Glomerular visceral epithelial cell (primary cell): ENCODE measurements around the gene PRDX2.

Source experiments
- DNase-seq: peaks from one replicate; pipeline ENCODE4 v3.0.0-alpha.2; 2016; ENCODE audit errors: extremely low spot score

PRDX2 gene

GRCh38 chr19:12792051-12792852 is 9.3 kb downstream of the PRDX2 start:
- peak; percentile 71 for DNase-seq

DNA sequence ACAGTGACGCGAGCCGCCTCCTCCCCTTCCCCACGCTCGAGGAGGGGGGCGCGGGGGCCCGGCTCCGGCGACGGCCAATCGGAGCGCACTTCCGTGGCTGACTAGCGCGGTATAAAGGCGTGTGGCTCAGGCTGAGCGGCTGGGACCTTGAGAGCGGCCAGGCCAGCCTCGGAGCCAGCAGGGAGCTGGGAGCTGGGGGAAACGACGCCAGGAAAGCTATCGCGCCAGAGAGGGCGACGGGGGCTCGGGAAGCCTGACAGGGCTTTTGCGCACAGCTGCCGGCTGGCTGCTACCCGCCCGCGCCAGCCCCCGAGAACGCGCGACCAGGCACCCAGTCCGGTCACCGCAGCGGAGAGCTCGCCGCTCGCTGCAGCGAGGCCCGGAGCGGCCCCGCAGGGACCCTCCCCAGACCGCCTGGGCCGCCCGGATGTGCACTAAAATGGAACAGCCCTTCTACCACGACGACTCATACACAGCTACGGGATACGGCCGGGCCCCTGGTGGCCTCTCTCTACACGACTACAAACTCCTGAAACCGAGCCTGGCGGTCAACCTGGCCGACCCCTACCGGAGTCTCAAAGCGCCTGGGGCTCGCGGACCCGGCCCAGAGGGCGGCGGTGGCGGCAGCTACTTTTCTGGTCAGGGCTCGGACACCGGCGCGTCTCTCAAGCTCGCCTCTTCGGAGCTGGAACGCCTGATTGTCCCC is 10.1 kb downstream of the PRDX2 start, which contains the start of gene JUNB:
Gene JUNB (plus strand): TSS at position 142 of the 706 bp plus-strand sequence. CDS start 286 bp downstream, at position 428.
- peak; percentile 98 for DNase-seq

- no peak for DNase-seq
Observed at GRCh38 chr19:12790628-12791344, 10.8 kb downstream of the PRDX2 start.

GRCh38 chr19:12789904-12790619 is 11.5 kb downstream of the PRDX2 start:
- peak; percentile 98 for DNase-seq

GRCh38 chr19:12789098-12789903 is 12.3 kb downstream of the PRDX2 start:
- DNase-seq = peak; percentile 46

DNA sequence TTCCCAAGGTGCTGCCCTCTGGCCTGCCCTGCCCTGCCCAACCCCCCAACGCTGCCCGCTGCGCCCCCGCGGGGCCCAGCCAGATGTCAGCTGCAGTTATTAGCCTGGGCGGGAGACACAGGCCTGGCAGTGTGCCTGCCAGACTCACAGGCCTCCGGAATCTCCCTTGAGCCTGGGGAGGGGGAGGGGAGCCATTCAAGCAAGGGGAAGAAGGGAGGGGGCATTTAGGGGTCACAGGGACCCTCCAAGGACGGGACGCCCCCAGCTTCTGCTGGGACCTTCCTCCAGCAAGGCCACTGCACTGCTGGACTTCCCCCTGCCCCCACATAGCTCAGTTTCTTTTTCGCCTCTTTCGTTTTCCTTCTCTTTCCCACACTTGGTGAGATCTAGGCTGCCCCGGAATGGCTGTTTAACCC is 12.9 kb downstream of the PRDX2 start:
- DNase-seq = peak; percentile 89

DNA sequence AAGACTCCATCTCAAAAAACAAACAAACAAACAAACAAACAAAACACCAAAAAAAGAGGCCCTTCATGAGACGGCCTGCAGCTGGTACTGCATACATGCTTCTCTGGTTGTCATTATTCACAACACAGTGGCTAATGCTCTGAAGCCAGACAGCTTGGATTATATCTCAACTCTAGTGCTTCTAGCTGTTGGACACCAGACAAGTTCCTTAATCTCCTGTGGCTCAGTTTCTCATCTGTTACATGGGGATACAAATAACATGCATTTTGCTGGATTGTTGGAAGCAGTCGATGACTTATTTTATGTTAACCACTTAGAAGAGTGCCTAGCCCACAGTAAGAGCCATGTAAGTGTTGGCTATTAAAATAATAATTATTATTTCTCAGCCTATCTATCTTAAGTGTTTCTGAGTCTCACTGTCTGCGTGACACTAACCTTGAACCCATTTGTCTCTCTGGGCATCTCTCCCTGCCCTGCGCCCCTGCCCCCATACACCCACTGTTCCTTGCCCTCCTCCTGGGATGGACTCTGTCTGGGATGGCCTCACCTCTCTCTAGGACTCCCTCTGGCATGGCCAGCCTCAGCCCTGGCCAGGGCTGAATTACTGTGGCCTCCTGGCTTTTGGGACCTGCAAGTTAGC is 13.4 kb downstream of the PRDX2 start:
- no peak for DNase-seq

GRCh38 chr19:12787458-12787857 is 14.1 kb downstream of the PRDX2 start:
- DNase-seq = no peak

DNA sequence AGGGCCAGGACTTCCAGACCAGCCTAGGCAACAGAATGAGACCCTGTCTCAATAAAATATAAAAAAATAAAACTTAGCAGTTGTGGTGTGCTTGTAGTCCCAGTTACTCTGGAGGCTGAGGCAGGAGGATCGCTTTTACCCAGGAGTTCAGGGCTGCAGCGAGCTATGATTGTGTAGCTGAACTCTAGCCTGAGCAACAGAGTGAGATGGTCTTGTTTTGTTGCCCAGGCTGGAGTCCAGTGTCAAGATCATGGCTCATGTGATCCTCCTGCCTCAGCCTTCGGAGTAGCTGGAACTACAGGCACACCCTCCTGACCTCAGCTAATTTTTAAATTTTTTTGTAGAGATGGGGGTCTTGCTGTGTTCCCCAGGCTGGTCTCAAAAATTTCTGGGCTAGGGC is 14.6 kb downstream of the PRDX2 start:
- no peak for DNase-seq

GRCh38 chr19:12786141-12786870 is 15.3 kb downstream of the PRDX2 start:
- DNase-seq = peak; percentile 28

- DNase-seq = no peak
Observed at GRCh38 chr19:12785431-12786031, 16.1 kb downstream of the PRDX2 start.

- no peak for DNase-seq
Observed at GRCh38 chr19:12784871-12785430, 16.6 kb downstream of the PRDX2 start.

GRCh38 chr19:12784394-12784870 is 17.2 kb downstream of the PRDX2 start:
- peak; percentile 21 for DNase-seq

GRCh38 chr19:12783849-12784393 is 17.7 kb downstream of the PRDX2 start:
- DNase-seq = peak; percentile 70

- DNase-seq = peak; percentile 38
Observed at GRCh38 chr19:12783291-12783848, 18.2 kb downstream of the PRDX2 start.

DNA sequence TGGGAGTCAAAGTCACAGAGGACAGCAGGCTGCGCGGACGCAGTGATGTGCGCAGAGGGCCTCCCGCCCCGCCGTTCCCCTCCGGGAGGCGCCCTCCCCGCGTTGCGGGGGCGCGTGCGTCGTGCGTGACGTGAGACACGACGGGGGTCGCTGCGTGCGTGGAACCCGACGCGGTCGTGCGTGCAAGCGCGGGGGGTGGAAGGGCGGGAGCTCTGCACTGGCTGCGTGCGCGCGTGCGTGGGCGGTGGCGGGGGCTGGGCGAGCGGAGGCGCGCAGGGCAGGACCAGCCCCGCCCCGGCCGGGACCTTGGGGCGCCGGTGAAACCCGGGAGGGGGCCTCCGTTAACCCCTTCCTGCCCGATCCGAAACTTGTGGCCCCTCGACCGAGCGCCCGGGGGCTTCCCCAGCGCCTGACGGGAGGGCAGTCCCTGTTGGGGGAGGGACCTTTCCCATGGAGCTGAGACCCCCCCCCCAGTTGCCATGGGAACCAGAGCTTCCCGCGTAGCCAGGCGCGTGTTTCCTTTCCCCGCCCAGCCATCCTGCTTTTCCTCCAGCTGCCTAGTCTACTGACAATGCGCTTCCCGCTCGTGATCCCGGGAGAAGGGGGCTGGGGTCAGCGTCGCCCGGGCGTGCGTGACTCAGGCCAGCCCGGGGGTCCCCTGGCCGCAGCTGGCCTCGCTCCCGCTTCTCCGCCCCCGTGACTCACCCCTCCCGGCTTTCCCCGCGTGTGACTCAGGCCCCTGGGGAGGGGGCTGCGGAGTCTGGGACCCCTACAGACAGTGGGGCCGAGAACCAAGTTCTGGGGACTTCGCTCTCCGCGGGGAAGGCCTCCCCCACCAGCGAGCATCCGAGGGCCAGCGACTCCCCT is 18.9 kb downstream of the PRDX2 start:
- DNase-seq = peak; percentile 82

DNA sequence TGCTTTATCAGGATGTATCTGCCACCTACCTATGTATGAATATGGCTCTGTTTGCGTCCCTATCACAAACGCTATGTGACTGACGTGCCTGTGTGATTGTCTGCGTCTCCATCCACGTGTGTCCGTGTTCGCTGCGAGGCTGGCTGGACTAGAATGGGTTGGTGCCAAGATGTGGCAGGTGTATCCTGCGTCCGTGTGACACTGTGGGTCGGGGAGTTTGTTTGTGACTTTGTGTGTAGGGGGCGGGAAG is 19.5 kb downstream of the PRDX2 start:
- DNase-seq = no peak
